Peyer's patch (tissue), 4 donors: Measurements from ENCODE around the gene HCRTR1. TPM values are rescaled to one million over a fixed set of nuclear protein-coding genes. Genes with fewer than 3 reads are reported as not detected.

Experiments
- DNase-seq, 3 donors: peaks; one replicate each; pipeline ENCODE4 v3.0.0-alpha.2; 2017 to 2019
- H3K27ac ChIP-seq, 4 donors: fragments of 200-600 bp; sonication (generic); one replicate each; pipeline ENCODE4 v1.5.1; 2016 to 2019
- H3K27me3 ChIP-seq, 2 donors: fragments of 200-600 bp; sonication (generic); one replicate each; pipeline ENCODE4 v1.5.1; 2019
- H3K36me3 ChIP-seq, 3 donors: fragments of 200-600 bp; sonication (generic); one replicate each; pipeline ENCODE4 v1.5.1; 2016 to 2019
- H3K4me1 ChIP-seq, 4 donors: fragments of 200-600 bp; sonication (generic); one replicate each; pipeline ENCODE4 v1.5.1; 2016 to 2019
- H3K4me3 ChIP-seq, 4 donors: fragments of 200-600 bp; sonication (generic); 1 replicate in 3 of 4; 2 replicates in 1 of 4; pipeline ENCODE4 v1.5.1; 2016 to 2019; ENCODE audit warnings: mild to moderate bottlenecking in 1 of 4
- H3K9me3 ChIP-seq, 4 donors: fragments of 200-600 bp; sonication (generic); one replicate each; pipeline ENCODE4 v1.5.1; 2016 to 2019; ENCODE audit warnings: mild to moderate bottlenecking in 1 of 4
- POLR2A ChIP-seq, 2 donors: fragments of 450-650 bp; IDR thresholded peaks; one replicate each; pipeline ENCODE4 v1.5.1; 2017; ENCODE audit warnings: antibody characterized with exemption in 2 of 2, mild to moderate bottlenecking in 2 of 2, moderate library complexity in 2 of 2
- total RNA-seq, 4 donors: library from RNA; depleted of rRNA; stranded (reverse); fragments of >200 nt; gene quantifications; one replicate each; pipeline ENCODE4 v1.1.0, GENCODE V29; 2016
- TF ChIP-seq, protein P1 (sequence below), 6 experiments: fragments of 450-650 bp in 4 of 6; fragments of 200-600 bp in 2 of 6; sonication (generic) in 1 of 6; IDR thresholded peaks; one replicate each; pipeline ENCODE4 v1.5.1; 2017 to 2019; ENCODE audit warnings: antibody characterized with exemption in 6 of 6, mild to moderate bottlenecking in 3 of 6, moderate library complexity in 1 of 6

HCRTR1 gene
- total RNA-seq, 4 donors from 2014 or later = not detected

DNA sequence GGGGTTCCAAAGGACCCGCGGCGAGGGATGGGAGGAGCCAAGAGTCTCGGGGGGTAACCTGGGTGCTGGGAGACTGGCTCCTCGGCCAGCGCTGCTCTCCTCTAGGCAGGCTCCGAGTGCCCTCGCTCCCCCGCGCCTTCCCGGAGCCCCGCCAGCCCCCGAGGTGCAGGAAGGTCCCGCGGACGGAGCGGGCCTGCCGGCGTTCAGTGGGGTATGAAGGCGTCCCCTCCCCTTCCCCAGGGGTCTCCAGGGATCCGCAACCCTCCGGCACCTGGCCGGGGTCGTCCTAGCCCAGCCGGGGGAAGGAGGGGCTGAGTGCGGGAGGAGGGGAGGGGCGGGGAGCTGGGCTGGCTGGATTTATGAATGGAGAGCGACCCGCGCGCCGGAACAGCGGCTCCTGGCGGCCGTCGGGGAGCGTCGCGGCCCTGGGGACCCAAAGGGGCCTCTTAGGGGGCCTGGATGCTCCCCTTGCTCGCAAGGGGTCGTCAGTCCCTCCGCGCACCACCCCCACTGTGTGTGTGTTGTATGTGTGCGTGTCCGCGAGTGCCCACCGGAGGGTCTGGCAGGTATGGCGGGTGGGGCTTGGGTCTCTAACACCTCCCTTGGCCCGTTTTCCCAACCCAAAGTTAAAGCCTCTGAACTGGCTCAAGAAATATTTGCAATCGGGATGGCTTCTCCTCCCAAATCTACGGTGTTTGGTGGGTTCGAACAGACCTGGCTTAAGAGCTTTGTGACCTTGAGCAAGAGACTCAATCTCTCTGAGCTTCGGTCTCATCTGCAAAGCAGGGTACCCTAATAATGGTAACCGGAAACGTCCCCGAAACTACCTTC is 642 bp downstream of the HCRTR1 start:
- Histone ChIP-seq H3K9me3 (no peaks in the 10 kb centered on the region), H3K27ac (no peak overlapping the region), H3K4me3 (peak overlapping the region; percentile 7 to 51 (median 46)), H3K4me1 (peaks cover 0 to 11% (median 9%) of the 10 kb centered on the region in 4 donors), H3K36me3 (no peaks in the 10 kb centered on the region), H3K27me3 (no peaks in the 10 kb centered on the region)
- DNase-seq = peak in 1 of 3 donors; percentile 57
- TF ChIP-seq, protein P1, sequence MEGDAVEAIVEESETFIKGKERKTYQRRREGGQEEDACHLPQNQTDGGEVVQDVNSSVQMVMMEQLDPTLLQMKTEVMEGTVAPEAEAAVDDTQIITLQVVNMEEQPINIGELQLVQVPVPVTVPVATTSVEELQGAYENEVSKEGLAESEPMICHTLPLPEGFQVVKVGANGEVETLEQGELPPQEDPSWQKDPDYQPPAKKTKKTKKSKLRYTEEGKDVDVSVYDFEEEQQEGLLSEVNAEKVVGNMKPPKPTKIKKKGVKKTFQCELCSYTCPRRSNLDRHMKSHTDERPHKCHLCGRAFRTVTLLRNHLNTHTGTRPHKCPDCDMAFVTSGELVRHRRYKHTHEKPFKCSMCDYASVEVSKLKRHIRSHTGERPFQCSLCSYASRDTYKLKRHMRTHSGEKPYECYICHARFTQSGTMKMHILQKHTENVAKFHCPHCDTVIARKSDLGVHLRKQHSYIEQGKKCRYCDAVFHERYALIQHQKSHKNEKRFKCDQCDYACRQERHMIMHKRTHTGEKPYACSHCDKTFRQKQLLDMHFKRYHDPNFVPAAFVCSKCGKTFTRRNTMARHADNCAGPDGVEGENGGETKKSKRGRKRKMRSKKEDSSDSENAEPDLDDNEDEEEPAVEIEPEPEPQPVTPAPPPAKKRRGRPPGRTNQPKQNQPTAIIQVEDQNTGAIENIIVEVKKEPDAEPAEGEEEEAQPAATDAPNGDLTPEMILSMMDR (IDR thresholded peaks at IDR 0.05) = peak; percentile 39 to 76 (median 64)
- TF ChIP-seq POLR2A (IDR thresholded peaks at IDR 0.05) = no peak

GRCh38 chr1:31618916-31619846 is 1.7 kb downstream of the HCRTR1 start:
- peaks cover 0 to 11% (median 9%) of the 10 kb centered on the region in 4 donors for H3K4me1 ChIP-seq
- no peaks in the 10 kb centered on the region for H3K36me3 ChIP-seq
- peak in 1 of 3 donors; percentile 40 for DNase-seq
- H3K27me3 ChIP-seq = no peaks in the 10 kb centered on the region
- no peak overlapping the region for H3K27ac ChIP-seq
- no peaks in the 10 kb centered on the region for H3K9me3 ChIP-seq
- no peak for TF ChIP-seq POLR2A (IDR thresholded peaks at IDR 0.05)
- TF ChIP-seq, protein P1 (IDR thresholded peaks at IDR 0.05) = no peak
- H3K4me3 ChIP-seq = no peak overlapping the region

GRCh38 chr1:31620631-31621497 is 3.4 kb downstream of the HCRTR1 start:
- H3K36me3 ChIP-seq = no peaks in the 10 kb centered on the region
- H3K9me3 ChIP-seq = no peaks in the 10 kb centered on the region
- peak in 1 of 3 donors; percentile 39 for DNase-seq
- H3K4me1 ChIP-seq = peaks cover 0 to 11% (median 9%) of the 10 kb centered on the region in 4 donors
- no peak overlapping the region for H3K27ac ChIP-seq
- no peak overlapping the region for H3K4me3 ChIP-seq
- no peaks in the 10 kb centered on the region for H3K27me3 ChIP-seq
- no peak for TF ChIP-seq POLR2A (IDR thresholded peaks at IDR 0.05)
- TF ChIP-seq, protein P1 (IDR thresholded peaks at IDR 0.05) = no peak

- H3K36me3 ChIP-seq = no peaks in the 10 kb centered on the region
- H3K9me3 ChIP-seq = no peaks in the 10 kb centered on the region
- TF ChIP-seq, protein P1 (IDR thresholded peaks at IDR 0.05) = no peak
- no peak for TF ChIP-seq POLR2A (IDR thresholded peaks at IDR 0.05)
- no peaks in the 10 kb centered on the region for H3K27me3 ChIP-seq
- H3K4me3 ChIP-seq = no peak overlapping the region
- no peak overlapping the region for H3K27ac ChIP-seq
- DNase-seq = no peak
- H3K4me1 ChIP-seq = peaks cover 0 to 11% (median 9%) of the 10 kb centered on the region in 4 donors
These were observed 4.0 kb downstream of the HCRTR1 start for GRCh38 chr1:31621498-31621820.
